GM18505 (cell line): ENCODE data around the gene NMU.
A peak's percentile ranks its signal among the peaks of the same experiment; 100 is the strongest.
"Not testable (repeated sequence)": the region's sequence is repeated elsewhere in the genome, so short reads cannot be mapped to it uniquely, and the experiment has no call there.

Experiments
- ATAC-seq: cut with Tn5 transposase; IDR thresholded peaks from one replicate; pipeline ENCODE4 v1.9.1; 2021; ENCODE audit not compliant: unreplicated experiment
- POLR2A ChIP-seq: IDR thresholded peaks from 4 replicates; pipeline ENCODE4 v1.6.1; 2011; ENCODE audit warnings: borderline replicate concordance; ENCODE audit not compliant: insufficient read depth, insufficient read length; ENCODE audit errors: extremely low read depth

NMU gene

DNA sequence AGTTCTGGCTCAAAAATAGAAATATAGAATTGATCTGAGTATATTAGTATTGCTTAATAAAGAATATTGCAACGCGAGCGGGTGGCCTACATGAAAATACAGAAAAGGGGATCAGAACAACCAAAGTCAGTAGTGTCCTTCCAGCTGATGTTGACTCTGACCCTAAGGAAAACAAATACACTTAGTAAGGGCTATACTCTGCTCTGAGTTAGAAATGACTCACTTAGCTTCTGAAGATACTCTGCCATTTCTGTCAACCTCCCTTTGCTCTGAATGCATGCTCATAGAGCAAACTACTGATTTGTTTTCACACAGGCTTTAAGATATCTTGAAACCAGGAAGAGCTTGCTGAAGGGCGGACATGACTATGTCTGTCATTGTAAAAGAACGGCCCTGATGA lies 22.6 kb upstream of the NMU start:
- TF ChIP-seq POLR2A: no peak
- ATAC-seq: no peak

DNA sequence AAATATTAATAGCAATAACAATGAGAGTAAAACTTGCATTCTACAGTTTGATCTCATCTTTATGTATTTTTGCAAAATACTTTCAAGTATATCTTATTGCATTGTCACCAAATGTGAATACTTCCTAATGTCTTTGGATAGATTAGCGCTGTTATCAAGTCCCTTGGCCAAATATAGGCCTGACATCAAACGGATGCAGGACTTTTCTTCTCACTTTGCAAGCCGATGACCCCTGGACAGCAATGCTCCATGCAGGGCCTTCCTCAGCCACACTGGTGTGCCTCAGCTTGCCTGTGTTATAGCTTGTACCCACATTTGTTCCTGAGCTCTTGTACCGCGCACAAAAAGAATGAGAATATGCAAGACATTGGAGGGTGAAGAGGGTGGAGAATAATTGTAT lies 18.0 kb upstream of the NMU start:
- TF ChIP-seq POLR2A: no peak
- no peak for ATAC-seq

DNA sequence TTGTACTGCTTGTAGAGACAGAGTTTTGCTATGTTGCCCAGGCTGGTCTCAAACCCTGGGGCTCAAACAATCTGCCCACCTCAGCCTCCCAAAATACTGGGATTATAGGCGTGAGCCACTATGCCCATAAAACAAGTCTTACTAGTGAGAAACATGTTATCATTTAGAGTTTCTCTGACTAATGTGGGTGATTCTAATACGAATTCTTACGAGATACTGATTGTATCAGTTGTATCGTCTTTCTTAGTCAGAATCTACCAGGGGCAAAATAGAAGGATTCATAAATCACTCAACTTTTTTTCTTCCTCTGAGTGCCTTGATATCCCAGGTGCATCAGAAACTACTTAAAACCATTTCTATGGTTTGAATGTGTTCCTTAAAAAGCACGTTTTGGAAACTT lies 14.4 kb upstream of the NMU start:
- no peak for TF ChIP-seq POLR2A
- ATAC-seq: no peak

DNA sequence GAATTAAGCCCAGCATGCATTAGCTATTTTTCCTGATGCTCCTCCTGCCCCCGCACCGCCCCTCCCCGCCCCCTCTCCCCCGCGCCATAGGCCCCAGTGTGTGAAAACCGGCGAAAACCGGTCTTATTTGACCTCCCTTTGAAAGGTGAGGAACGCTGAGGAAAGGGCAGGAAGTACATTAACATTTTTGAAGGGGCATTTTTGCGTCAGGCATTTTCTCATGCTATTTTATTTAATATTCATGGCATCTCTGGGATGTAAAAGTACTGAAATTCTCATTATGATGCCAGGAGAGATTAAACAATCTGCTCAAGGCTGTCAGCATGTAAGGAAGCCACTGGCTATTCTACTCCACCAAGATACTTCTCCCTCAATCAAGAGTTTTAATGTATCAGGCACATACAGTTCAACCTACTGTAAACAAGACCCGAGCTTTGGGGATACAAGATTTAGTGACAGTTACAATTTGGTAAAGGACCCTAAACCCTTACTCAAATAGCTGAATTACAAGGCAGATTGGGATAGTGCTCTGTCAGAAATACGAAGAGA lies 1.2 kb upstream of the NMU start:
- TF ChIP-seq POLR2A: no peak
- ATAC-seq: no peak

DNA sequence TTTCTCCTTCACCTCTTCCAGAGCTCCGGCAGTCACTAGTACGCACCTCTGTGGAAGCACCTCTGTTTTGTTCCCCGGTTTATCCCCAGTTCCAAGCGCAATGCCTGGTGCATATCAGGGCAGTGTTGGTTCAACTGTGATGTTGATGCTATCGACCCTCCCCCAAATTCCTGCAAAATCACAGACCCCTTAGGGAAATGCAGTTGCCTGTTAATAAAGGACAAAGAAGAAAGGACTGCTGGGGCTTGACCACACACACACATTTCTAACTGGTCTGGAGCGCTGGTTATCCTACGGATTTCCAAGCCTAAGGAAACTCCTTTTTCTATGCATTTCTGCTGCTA lies 530 bp upstream of the NMU start:
- TF ChIP-seq POLR2A: no peak
- no peak for ATAC-seq

DNA sequence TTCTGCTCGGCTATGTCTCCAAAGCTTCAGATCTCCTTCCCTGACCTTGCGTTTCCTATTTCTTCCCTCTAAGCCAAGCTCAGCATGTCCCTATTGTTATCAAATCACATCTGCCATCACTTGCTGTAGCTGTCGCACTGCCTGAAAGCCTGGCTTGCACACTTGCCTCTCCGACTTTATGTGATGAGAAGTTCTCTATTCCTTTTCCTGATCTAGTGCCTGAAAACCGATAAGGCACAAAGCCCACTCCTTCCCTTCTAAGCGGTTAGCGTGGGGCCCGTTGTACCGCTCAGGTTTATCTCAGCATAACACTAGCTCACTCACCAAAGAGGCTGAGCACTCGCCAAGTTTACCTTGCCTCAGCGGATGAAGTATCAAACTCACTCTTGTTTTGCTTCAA lies 816 bp downstream of the NMU start:
- no peak for TF ChIP-seq POLR2A
- no peak for ATAC-seq

DNA sequence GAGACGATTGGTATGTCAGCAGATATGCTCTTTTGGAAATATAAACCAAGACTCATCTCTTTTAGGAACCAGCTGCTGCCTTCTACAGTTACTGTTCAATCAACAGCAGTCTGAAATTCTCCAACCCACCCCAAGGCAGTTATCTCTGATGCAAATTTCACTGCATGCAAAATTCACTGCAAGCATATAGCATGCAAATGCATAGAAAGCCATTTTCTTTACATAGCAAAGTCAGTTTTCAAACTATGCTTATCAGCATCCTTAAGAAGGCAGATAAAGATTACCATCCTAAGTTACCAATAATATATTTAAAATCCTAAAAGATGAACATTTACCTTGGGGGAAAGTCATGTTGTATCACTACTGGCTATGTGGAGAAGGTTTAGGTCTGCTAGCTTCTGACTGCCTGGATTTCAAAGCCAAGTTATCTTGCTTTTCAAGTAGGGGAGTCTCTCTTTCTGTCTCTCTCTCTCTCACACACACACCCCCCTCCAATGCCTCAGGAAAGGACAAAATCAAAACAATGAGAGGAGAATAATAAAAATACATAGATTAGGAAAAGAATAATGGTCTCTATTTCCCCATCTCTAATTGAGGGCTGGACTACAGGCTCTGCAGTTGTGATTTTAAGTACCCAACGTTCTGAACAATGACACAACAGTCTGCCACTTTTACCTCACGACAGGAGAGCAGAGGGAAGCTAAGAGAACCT lies 1.5 kb downstream of the NMU start:
- no peak for ATAC-seq
- TF ChIP-seq POLR2A: no peak

DNA sequence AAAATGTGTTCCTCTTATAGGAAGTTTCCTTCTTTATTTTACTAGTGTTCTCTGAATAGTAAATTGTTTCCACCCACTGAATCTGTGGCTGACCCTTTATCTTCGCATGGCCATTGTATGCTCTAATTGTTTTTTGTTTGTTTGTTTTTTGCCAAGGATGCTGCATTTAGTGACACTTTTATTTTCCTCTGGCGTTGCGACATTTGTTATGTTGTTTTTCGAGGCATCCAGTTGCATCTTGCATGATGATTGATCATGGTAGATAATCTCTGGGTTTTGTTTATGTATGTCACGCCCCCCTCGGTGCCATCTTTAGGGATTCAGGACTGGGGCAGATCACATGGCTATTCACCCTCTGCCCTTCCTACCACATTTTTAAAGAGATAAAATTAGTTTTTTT lies 2.2 kb downstream of the NMU start:
- TF ChIP-seq POLR2A: no peak
- ATAC-seq: no peak

DNA sequence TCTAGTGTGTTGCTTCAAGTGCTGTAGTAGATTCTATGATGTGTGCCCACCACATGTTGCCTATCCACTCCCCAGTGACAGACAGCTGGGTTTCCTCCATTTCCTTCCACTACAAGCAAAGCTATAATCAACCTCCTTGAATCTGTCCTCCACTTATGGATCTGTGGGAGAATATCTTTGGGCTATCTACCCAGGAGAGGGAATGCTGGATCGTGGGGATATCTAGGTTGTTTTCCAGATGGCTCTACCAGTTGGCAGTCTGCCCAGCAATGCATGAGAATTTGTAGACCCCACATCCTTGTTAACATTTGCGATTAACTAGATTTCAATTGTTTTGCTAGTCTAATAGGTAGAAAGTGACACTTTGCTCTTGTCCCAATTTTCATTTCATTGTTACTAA lies 10.3 kb downstream of the NMU start:
- ATAC-seq: no peak
- TF ChIP-seq POLR2A: no peak

DNA sequence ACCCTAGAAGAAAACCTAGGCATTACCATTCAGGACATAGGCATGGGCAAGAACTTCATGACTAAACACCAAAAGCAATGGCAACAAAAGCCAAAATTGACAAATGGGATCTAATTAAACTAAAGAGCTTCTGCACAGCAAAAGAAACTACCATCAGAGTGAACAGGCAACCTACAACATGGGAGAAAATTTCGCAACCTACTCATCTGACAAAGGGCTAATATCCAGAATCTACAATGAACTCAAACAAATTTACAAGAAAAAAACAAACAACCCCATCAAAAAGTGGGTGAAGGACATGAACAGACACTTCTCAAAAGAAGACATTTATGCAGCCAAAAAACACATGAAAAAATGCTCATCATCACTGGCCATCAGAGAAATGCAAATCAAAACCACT lies 12.0 kb downstream of the NMU start:
- not testable (repeated sequence) for ATAC-seq

DNA sequence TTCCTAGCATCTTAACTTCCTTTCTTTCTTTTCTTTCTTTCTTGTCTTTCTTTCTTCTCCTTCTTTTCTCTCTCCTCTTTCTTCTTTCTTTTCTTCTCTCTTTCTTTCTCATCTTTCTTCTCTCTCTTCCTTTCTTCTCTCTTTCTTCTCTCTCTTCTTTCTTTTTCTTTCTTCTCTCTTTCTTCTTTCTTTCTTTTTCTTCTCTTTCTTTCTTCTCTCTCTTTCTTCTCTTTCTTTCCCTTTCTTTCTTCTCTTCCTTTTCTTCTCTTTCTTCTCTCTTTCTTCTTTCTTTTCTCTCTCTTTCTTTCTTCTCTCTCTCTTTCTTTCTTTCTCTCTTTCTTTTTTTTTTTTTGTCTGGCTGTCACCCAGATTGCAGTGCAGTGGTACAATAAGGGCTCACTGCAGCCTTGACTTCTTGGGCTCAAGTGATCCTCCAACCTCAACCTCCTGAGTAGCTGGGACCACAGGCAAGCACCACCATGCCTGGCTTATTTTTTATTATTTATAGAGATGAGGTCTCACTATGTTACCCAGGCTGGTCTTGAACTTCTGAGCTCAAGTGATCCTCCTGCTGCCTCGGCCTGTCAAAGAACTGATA lies 17.5 kb downstream of the NMU start:
- TF ChIP-seq POLR2A: no peak
- no peak for ATAC-seq

DNA sequence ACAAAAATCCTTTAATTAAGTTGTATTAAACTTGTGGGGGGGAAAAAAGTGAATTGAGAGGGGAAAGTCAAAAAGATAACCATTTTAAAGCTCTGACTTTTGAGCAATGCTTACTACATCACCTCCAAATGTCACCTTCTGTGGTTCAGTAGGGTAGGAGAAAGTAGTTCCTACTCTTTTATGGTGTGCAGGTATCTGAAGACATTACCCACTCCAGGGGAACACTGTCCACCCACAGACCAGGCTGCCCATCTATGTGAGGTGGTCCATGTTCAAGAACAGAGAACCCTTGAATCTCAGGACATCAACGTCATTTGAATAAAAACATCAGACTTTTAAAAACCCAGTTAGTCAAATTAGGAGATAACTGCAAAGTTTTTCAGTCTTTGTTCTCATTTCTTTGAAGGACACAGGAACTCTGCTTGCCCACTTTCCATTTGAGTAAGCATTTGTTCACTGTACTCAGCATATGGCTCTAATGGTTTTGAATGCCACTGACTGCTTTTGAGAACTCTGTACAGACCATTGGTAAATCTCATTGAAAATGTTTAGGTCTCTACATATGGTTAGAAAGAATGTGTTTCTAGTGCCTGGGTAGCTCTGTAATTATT lies 18.4 kb downstream of the NMU start:
- no peak for TF ChIP-seq POLR2A
- peak; percentile 98 for ATAC-seq

DNA sequence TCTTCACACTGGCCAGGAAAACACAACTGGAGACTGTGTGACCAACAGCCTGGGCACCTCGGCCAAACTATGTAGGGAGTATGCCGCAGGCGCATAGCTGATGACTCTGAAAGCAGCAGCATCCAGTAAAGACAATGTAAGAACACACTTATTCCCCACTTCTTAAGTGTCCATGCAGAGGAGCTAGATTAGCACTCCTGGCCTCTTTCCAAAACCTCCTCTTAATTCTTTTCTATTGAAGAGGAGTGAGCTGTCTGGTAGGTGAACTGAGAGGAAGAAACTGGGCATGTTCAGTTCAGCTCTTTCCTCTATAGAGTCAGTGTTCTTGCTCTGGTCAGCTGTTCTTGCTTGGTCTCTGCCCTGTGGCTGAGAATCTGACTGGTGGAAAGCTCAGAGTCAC lies 21.1 kb downstream of the NMU start:
- no peak for TF ChIP-seq POLR2A
- no peak for ATAC-seq

DNA sequence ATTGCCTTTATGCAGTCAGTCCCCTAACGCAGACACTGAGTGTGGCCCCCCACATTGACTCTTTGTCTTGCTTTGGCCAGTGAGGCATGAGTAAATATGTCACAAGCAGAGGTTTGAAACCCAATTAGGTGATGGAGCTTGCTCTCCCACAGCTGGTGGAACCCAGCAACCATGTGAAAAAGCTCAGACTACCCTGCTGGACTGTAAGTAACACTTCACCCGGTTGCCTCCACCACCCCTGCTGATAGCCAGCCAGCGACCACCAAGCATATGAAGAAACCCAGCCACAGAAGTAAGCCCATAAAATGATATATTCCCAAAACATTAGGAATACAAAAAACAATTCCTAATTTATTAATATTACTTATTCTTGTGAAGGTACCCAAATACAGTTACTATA lies 22.5 kb downstream of the NMU start:
- no peak for TF ChIP-seq POLR2A
- no peak for ATAC-seq
